ENCODE measurements around the gene GCLM.
A peak's percentile ranks its signal among the peaks of the same experiment; 100 is the strongest.
"Not testable (repeated sequence)": the region's sequence is repeated elsewhere in the genome, so short reads cannot be mapped to it uniquely, and the experiment has no call there.

GCLM gene

GRCh38 chr1:93871366-93871765 lies 37.9 kb downstream of the GCLM start:
- Mint-ChIP-seq H3K27me3 (no peaks in the 10 kb centered on the region), H3K4me3 (no peak overlapping the region), H3K36me3 (peaks cover 14% of the 10 kb centered on the region), H3K9me3 (ENCODE audit: low read depth) (no peaks in the 10 kb centered on the region), H3K27ac (no peak overlapping the region), H3K4me1 (ENCODE audit: low read depth) (peaks cover 25% of the 10 kb centered on the region)

GRCh38 chr1:93869653-93870052 lies 39.6 kb downstream of the GCLM start:
- Mint-ChIP-seq H3K27ac (no peak overlapping the region), H3K27me3 (no peaks in the 10 kb centered on the region), H3K4me3 (no peak overlapping the region), H3K9me3 (ENCODE audit: low read depth) (no peaks in the 10 kb centered on the region), H3K36me3 (peaks cover 12% of the 10 kb centered on the region), H3K4me1 (ENCODE audit: low read depth) (peaks cover 13% of the 10 kb centered on the region)

DNA sequence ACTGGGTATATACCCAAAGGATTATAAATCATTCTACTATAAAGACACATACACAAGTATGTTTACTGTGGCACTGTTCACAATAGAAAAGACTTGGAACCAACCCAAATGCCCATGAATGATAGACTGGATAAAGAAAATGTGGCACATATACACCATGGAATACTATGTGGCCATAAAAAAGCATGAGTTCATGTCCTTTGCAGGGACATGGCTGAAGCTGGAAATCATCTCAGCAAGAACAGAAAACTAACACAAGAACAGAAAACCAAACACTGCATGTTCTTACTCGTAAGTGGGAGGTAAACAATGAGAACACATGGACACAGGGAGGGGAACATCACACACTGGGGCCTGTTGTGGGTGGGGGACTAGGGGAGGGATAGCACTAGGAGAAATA lies 40.7 kb downstream of the GCLM start:
- H3K27me3 Mint-ChIP-seq; H3K4me1 Mint-ChIP-seq (ENCODE audit: low read depth); H3K27ac Mint-ChIP-seq; H3K4me3 Mint-ChIP-seq; H3K9me3 Mint-ChIP-seq (ENCODE audit: low read depth): not testable (repeated sequence)
- peaks cover 12% of the 10 kb centered on the region for H3K36me3 Mint-ChIP-seq

DNA sequence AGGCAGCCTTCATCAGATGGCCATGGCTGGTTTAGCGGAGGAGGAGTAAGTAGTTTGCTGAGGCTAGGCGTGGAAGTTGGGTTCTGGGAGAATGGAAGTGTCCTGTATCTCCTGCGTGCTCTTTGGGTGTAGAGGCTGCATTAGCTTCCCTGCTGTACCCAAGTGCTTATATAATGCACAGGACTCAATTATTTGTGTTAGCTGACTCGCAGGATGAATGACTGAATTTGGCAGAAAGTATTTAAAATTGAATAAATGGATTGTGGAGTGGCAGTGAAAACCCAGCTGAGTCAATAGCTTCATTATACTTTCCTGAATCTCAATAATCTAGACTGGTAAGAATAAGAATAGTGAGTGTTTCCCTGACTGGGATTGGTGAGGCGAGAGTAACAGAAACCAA lies 44.0 kb downstream of the GCLM start:
- no peak overlapping the region for H3K4me3 Mint-ChIP-seq
- no peaks in the 10 kb centered on the region for H3K27me3 Mint-ChIP-seq
- peaks cover 5% of the 10 kb centered on the region for H3K4me1 Mint-ChIP-seq (ENCODE audit: low read depth)
- no peaks in the 10 kb centered on the region for H3K9me3 Mint-ChIP-seq (ENCODE audit: low read depth)
- H3K27ac Mint-ChIP-seq: no peak overlapping the region
- peaks cover 5% of the 10 kb centered on the region for H3K36me3 Mint-ChIP-seq

- no peaks in the 10 kb centered on the region for H3K27me3 Mint-ChIP-seq
- no peaks in the 10 kb centered on the region for H3K9me3 Mint-ChIP-seq (ENCODE audit: low read depth)
- H3K36me3 Mint-ChIP-seq: peaks cover 2% of the 10 kb centered on the region
- H3K4me3 Mint-ChIP-seq: no peak overlapping the region
- H3K27ac Mint-ChIP-seq: no peak overlapping the region
- peaks cover 5% of the 10 kb centered on the region for H3K4me1 Mint-ChIP-seq (ENCODE audit: low read depth)
Observed at GRCh38 chr1:93864175-93864574, 45.1 kb downstream of the GCLM start.

DNA sequence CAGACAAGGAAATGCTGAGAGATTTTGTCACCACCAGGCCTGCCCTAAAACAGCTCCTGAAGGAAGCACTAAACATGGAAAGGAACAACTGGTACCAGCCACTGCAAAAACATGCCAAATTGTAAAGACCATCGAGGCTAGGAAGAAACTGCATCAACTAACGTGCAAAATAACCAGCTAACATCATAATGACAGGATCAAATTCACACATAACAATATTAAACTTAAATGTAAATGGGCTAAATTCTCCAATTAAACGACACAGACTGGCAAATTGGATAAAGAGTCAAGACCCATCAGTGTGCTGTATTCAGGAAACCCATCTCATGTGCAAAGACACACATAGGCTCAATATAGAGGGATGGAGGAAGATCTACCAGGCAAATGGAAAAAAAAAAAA lies 51.6 kb downstream of the GCLM start:
- not testable (repeated sequence) for H3K9me3 Mint-ChIP-seq (ENCODE audit: low read depth); H3K27ac Mint-ChIP-seq; H3K27me3 Mint-ChIP-seq; H3K4me3 Mint-ChIP-seq; H3K4me1 Mint-ChIP-seq (ENCODE audit: low read depth); H3K36me3 Mint-ChIP-seq

- not testable (repeated sequence) for H3K36me3 Mint-ChIP-seq; H3K27ac Mint-ChIP-seq; H3K4me1 Mint-ChIP-seq (ENCODE audit: low read depth); H3K4me3 Mint-ChIP-seq; H3K27me3 Mint-ChIP-seq; H3K9me3 Mint-ChIP-seq (ENCODE audit: low read depth)
Observed at GRCh38 chr1:93855983-93856382, 53.2 kb downstream of the GCLM start.

GRCh38 chr1:93853940-93854339 lies 55.3 kb downstream of the GCLM start:
- H3K4me3 Mint-ChIP-seq: no peak overlapping the region
- peaks cover 2% of the 10 kb centered on the region for H3K36me3 Mint-ChIP-seq
- peaks cover 8% of the 10 kb centered on the region for H3K27me3 Mint-ChIP-seq
- no peaks in the 10 kb centered on the region for H3K4me1 Mint-ChIP-seq (ENCODE audit: low read depth)
- no peak overlapping the region for H3K27ac Mint-ChIP-seq
- no peaks in the 10 kb centered on the region for H3K9me3 Mint-ChIP-seq (ENCODE audit: low read depth)

DNA sequence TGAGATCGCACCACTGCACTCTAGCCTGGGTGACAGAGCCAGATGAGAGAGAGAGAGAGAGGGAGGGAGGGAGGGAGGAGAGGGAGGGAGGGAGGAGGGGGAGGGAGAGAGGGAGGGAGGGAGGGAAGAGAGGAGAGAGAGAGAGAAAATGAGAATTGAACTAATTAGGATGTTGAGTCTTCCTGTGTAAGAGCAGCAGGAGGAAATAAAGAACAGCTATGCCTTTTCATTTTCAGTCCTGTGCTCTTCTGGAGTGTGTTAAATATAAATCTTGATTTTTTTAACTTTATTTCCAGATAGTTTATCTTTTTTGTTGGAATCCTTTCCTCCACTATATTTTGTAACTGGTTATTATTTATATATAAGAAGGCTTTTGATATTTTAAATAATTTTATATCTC lies 57.4 kb downstream of the GCLM start:
- Mint-ChIP-seq H3K4me1 (ENCODE audit: low read depth) (peaks cover 4% of the 10 kb centered on the region), H3K4me3 (no peak overlapping the region), H3K27ac (no peak overlapping the region), H3K27me3 (peaks cover 6% of the 10 kb centered on the region), H3K9me3 (ENCODE audit: low read depth) (no peaks in the 10 kb centered on the region), H3K36me3 (peaks cover under 1% of the 10 kb centered on the region)

- Mint-ChIP-seq H3K27me3 (peaks cover 4% of the 10 kb centered on the region), H3K27ac (no peak overlapping the region), H3K4me1 (ENCODE audit: low read depth) (peaks cover 4% of the 10 kb centered on the region), H3K4me3 (no peak overlapping the region), H3K36me3 (no peaks in the 10 kb centered on the region), H3K9me3 (ENCODE audit: low read depth) (no peaks in the 10 kb centered on the region)
Observed at GRCh38 chr1:93851327-93851712, 57.9 kb downstream of the GCLM start.

- not testable (repeated sequence) for H3K27ac Mint-ChIP-seq; H3K27me3 Mint-ChIP-seq; H3K4me1 Mint-ChIP-seq (ENCODE audit: low read depth); H3K9me3 Mint-ChIP-seq (ENCODE audit: low read depth); H3K36me3 Mint-ChIP-seq
- peak overlapping the region; percentile 32 for H3K4me3 Mint-ChIP-seq
Observed at GRCh38 chr1:93850687-93851326, 58.4 kb downstream of the GCLM start.

DNA sequence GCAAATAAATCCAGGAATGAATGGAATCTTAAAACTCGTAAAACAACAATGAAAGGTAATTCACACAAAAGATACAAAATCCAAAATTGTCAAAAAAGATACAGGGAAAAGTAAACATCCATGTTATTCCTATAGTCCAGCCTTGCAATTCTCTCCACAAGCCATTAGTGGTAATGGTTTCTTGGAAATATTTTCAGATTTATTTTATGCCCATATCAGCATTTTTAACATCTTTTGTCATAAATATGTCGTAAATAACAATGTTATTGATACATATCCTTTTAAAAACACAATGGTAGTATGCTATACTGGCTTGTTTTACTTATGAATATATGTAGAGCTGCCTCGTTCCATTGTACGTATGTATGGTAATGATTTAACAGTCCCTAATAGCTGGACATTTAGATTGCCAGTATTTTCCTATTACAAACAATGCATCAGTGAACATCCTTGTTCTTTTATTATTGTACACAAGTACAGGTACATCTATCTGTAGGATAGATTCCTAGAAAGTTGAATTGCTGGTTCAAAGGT lies 60.8 kb downstream of the GCLM start:
- peak overlapping the region; percentile 92 for H3K4me3 Mint-ChIP-seq
- no peaks in the 10 kb centered on the region for H3K9me3 Mint-ChIP-seq (ENCODE audit: low read depth)
- peak overlapping the region; percentile 92 for H3K27ac Mint-ChIP-seq
- H3K36me3 Mint-ChIP-seq: no peaks in the 10 kb centered on the region
- peaks cover 21% of the 10 kb centered on the region for H3K4me1 Mint-ChIP-seq (ENCODE audit: low read depth)
- no peaks in the 10 kb centered on the region for H3K27me3 Mint-ChIP-seq

DNA sequence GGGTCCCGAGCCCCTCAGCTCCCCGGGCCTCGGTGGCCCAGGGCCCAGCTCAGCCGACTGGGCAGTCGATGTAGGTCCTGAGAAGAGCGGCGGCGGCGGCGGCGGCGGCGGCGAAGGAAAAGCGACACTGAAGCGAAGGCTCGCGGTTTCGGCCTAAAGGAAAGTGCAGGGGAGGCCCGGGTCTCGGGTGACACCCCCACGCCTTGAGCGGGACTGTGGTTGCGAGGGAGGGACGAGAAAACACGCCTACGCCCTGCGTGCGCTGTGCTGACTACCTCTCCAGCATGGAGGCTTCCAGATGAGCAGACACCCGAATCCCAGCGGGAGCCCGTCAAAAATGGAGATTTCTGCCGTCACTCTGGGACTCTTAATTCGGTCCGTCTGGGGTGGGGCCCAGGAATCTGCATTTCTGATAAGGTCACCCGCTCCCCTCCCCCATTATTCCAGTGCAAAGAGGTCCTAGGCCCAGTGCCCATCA lies 61.4 kb downstream of the GCLM start:
- Mint-ChIP-seq H3K4me1 (ENCODE audit: low read depth) (peaks cover 21% of the 10 kb centered on the region), H3K9me3 (ENCODE audit: low read depth) (no peaks in the 10 kb centered on the region), H3K27ac (peak overlapping the region; percentile 92), H3K4me3 (peak overlapping the region; percentile 92), H3K36me3 (no peaks in the 10 kb centered on the region), H3K27me3 (no peaks in the 10 kb centered on the region)

GRCh38 chr1:93846992-93847810 lies 62.0 kb downstream of the GCLM start:
- Mint-ChIP-seq H3K27me3 (no peaks in the 10 kb centered on the region), H3K4me3 (peak overlapping the region; percentile 92), H3K27ac (peak overlapping the region; percentile 92), H3K9me3 (ENCODE audit: low read depth) (no peaks in the 10 kb centered on the region), H3K4me1 (ENCODE audit: low read depth) (peaks cover 21% of the 10 kb centered on the region), H3K36me3 (no peaks in the 10 kb centered on the region)

DNA sequence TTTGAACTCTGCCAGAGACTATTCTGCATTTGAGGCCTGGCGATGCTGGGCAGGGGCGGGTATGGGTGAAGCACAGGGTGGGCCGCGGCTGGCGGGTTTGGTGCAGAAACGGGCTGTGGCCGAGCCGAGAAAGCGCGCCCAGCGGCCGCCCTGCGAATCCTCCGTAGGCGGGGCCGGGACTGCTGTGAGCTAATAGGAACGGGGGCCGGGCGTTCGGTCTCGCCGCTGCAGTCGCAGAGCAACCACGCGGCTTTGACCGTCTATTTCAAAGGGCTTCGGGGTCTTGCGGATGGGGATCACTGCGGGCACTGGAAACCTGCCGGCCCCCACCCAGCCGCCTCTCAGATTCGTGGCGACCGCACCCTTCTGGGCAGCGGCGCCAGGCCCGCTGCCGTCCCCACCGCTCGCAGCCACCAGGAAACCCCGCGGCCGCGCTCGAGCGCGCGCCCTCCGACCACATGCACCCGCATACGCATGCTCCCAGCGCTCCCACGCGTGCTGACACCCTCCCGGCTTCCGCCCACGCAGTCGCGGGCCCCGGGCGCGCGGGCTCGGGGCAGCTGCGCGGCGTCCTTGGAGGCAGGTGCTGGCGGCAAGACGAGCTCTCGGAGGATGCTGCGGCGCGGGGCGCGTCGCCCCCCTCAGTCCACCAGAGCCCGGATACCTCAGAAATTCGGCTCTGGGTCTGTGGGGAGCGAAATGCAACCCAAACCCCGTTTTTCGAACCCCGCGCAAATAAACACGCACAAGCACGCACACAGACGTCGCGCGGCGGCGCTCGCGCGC lies 62.8 kb downstream of the GCLM start:
- Mint-ChIP-seq H3K4me1 (ENCODE audit: low read depth) (peaks cover 21% of the 10 kb centered on the region), H3K4me3 (peak overlapping the region; percentile 87), H3K27me3 (no peaks in the 10 kb centered on the region), H3K36me3 (no peaks in the 10 kb centered on the region), H3K9me3 (ENCODE audit: low read depth) (no peaks in the 10 kb centered on the region), H3K27ac (peak overlapping the region; percentile 94)

All from activated naive CD8-positive, alpha-beta T cell (primary cell).